HG02840 (cell line): ENCODE data around the gene PAK4.
"Not testable (repeated sequence)": the region's sequence is repeated elsewhere in the genome, so short reads cannot be mapped to it uniquely, and the experiment has no call there.

ENCODE experiments used
- ATAC-seq: cut with Tn5 transposase; IDR thresholded peaks from one replicate; pipeline ENCODE4 v1.9.1; 2021; ENCODE audit warnings: mild to moderate bottlenecking, moderate library complexity, moderate number of reproducible peaks; ENCODE audit not compliant: unreplicated experiment, low FRiP score

The PAK4 gene

DNA sequence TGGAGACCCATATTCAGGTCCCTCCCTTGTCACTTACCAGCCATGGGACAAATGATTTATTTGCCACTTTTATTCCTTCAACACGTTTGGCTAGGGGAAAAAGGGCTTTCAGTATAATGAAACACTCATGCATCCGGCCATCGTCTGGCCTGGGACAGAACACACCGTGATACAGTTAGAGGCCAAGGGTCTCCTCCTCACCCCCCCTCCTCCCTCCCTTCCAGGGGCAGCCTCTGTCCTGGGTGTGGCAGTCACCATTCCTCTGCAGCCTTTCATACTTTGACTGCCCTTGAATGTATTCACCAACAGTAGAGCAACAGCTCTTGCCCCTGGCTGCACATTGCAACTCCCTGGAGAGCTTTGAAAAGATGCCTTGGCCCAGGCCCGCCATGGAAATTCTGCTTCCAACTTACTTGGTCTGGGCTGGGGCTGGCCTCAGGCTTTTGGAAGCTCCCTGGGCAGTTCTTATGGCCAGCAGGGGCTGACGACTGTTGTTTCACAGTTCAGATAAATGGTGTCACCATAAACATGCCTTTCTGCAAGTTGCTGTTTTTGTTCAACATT, 3.0 kb downstream of the PAK4 start:
- ATAC-seq, result no peak

DNA sequence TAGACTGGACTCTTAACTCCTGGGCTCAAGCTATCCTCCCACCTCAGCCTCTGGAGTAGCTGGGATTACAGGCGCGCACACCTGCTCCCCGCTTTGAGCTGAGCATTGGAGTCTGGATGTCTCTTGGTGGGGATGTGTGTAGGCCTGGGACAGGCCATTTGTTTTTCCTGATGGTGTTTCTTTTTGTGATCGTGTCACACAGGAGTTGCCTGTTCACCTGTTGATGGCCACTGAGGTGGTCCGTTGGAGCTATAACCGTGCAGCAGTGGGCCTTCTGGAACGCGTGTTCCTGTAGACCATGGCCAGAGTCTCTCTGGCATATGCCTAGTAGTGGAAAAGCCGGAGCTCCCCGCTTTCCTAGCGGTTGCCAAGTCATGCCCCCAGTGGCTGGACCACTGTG, 3.5 kb downstream of the PAK4 start:
- no peak for ATAC-seq

DNA sequence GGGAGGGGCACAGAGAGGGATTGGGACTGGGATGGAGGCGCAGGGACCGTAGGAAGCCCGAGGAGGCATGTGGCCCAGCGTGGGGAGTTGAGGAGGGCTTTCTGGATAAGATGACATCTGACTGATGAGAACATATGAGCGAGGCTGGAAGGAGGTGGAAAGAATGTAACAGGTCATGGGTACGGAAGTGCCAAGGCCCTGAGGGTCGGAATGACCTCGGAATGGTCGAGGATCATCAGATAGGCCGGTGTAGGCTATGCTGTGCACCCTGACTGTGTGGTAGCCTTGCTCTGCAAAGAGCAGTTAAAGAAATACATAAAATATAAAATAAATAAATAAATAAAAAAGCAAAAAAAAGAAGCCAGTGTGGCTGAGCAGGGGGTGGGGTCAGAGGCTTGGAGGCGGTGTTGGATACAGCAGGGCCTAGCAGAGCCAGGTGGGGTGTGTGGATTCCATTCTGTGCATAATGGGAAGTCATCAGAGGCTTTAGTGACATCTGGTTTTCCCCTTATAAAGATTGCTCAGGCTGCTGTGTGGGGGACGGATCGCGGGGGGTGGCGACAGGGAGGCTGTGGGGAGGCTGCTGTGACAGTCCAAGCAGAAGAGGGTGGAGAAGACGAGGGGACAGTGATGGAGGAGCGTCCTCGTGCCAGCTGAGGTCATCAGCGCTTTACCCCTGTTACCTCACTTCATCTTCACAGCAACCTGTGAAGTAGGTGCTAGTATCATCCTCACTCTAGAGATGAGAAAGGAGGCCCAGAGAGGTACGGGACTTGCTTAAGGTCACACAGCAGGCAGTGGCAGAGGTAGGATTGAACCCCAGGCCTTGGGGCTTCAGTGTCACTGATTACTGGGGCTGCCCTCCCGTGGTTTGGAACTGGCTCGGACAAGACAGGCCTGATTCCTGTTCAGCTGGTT, 5.0 kb downstream of the PAK4 start:
- no peak for ATAC-seq

GRCh38 chr19:39131255-39131755, 5.7 kb downstream of the PAK4 start:
- ATAC-seq, result no peak

- ATAC-seq, result no peak
These were observed 6.9 kb downstream of the PAK4 start for GRCh38 chr19:39132344-39132969.

- no peak for ATAC-seq
These were observed 8.1 kb downstream of the PAK4 start for GRCh38 chr19:39133431-39134270.

DNA sequence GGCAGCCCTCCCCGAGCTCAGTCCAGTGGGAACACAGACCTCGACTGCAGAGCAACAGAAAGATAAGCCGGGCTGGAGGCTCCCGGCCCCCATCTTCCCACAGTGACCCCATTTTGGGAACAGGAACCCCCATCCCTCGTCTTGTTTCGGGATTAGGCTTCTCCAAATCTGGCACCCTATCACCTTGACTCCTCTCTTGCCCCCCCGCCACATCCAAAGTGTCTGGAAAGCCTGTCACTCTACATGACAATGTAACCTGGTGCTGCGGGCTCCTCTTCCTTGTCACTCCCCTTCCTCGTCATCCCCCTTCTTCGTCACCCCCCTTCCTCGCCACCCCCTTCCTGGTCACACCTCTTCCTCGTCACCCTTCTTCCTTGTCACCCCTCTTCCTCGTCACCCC, 10.1 kb downstream of the PAK4 start:
- no peak for ATAC-seq

DNA sequence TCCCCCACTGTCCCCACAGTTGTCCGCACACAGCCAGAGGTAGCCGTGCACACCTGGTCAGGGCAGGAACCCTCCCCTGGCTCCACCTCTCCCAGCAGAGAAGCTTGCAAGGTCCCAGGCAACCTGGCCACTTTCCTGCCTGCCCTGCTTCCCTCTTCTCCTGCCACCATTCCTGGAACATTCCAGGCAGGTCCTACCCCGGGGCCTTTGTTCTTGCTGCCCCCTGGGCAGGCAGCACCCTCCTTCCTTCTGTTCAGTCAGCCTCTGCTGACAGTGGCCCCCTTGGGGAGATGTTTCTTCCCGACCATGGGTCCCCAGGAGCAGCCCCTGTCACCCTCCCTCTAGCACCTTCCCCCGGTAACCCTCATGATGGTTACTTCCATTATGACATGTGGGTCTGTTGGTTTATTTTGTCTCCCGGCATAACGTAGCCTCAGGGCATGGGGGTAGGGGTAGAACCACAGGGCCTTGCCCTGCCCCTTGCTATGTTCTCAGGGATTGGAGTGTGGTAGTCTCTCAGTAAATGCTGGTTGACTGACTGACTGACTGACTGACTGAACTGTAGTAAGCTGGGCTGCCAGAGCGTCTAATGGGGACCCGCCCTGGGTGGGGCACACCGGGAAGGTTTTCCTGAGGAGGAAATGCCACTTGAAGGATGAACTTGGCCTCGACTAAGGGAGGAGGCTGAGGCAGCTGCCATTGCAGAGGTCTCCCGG, 10.8 kb downstream of the PAK4 start:
- no peak for ATAC-seq

GRCh38 chr19:39137131-39137530, 11.5 kb downstream of the PAK4 start:
- ATAC-seq, result no peak

GRCh38 chr19:39138221-39139211, 12.9 kb downstream of the PAK4 start:
- no peak for ATAC-seq

GRCh38 chr19:39139305-39139874, 13.8 kb downstream of the PAK4 start:
- no peak for ATAC-seq

DNA sequence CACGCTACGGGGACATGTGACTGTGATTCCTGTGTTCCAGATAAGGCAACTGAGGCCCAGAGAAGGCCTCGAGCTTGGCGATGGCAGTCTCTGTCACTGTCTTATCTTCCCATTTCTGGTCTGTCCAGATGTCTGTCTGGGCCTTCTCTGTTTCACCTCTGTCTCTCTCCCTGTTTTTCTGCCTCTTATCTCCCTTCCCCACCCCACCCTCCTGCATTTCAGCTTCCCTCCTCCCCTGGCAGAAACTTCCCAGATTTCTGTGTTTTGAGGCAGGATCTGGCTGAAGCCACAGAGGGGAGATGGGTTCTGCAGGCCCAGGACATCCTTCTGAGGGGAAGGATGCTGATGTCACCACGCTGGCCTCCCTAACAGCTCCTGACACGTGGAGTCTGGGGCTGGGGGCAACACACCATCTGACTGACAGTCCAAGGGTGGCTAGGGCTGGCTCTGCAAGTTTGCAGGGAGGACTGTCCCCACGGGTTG, 14.4 kb downstream of the PAK4 start:
- no peak for ATAC-seq

GRCh38 chr19:39140594-39140993, 15.0 kb downstream of the PAK4 start:
- no peak for ATAC-seq

GRCh38 chr19:39141929-39142328, 16.3 kb downstream of the PAK4 start:
- ATAC-seq, result no peak

GRCh38 chr19:39142630-39143029, 17.0 kb downstream of the PAK4 start:
- ATAC-seq, result no peak

GRCh38 chr19:39143757-39144289, 18.2 kb downstream of the PAK4 start:
- not testable (repeated sequence) for ATAC-seq

- ATAC-seq, result no peak
These were observed 18.9 kb downstream of the PAK4 start for GRCh38 chr19:39144290-39145071.
